HG03565 (cell line): Measurements from ENCODE around the gene SLAMF7.
"Not testable (repeated sequence)": the region's sequence is repeated elsewhere in the genome, so short reads cannot be mapped to it uniquely, and the experiment has no call there.

Experiments
- ATAC-seq: cut with Tn5 transposase; IDR thresholded peaks from one replicate; pipeline ENCODE4 v1.9.1; 2021; ENCODE audit warnings: mild to moderate bottlenecking, moderate library complexity; ENCODE audit not compliant: unreplicated experiment

The SLAMF7 gene

GRCh38 chr1:160720356-160721085, 18.5 kb upstream of the SLAMF7 start:
- no peak for ATAC-seq

- ATAC-seq: no peak
Observed at GRCh38 chr1:160721473-160721872, 17.6 kb upstream of the SLAMF7 start.

- no peak for ATAC-seq
Observed at GRCh38 chr1:160722726-160723125, 16.3 kb upstream of the SLAMF7 start.

GRCh38 chr1:160723332-160723731, 15.7 kb upstream of the SLAMF7 start:
- no peak for ATAC-seq

- ATAC-seq: no peak
Observed at GRCh38 chr1:160724465-160725242, 14.4 kb upstream of the SLAMF7 start.

GRCh38 chr1:160726114-160726497, 12.9 kb upstream of the SLAMF7 start:
- ATAC-seq: peak; percentile 18

GRCh38 chr1:160726498-160727315, 12.3 kb upstream of the SLAMF7 start:
- ATAC-seq: peak; percentile 62

GRCh38 chr1:160727316-160727640, 11.8 kb upstream of the SLAMF7 start:
- no peak for ATAC-seq

GRCh38 chr1:160731564-160731963, 7.5 kb upstream of the SLAMF7 start:
- ATAC-seq: not testable (repeated sequence)

GRCh38 chr1:160731990-160732389, 7.1 kb upstream of the SLAMF7 start:
- ATAC-seq: peak; percentile 44

GRCh38 chr1:160733898-160734297, 5.1 kb upstream of the SLAMF7 start:
- ATAC-seq: no peak

GRCh38 chr1:160734301-160734700, 4.7 kb upstream of the SLAMF7 start:
- no peak for ATAC-seq

- no peak for ATAC-seq
Observed at GRCh38 chr1:160738271-160738670, 776 bp upstream of the SLAMF7 start.

GRCh38 chr1:160740133-160740688, 1.2 kb downstream of the SLAMF7 start:
- no peak for ATAC-seq

- ATAC-seq: no peak
Observed at GRCh38 chr1:160741092-160741501, 2.0 kb downstream of the SLAMF7 start.

- ATAC-seq: no peak
Observed at GRCh38 chr1:160741612-160742348, 2.7 kb downstream of the SLAMF7 start.

- ATAC-seq: no peak
Observed at GRCh38 chr1:160742428-160743127, 3.5 kb downstream of the SLAMF7 start.

- no peak for ATAC-seq
Observed at GRCh38 chr1:160743266-160743665, 4.2 kb downstream of the SLAMF7 start.

- no peak for ATAC-seq
Observed at GRCh38 chr1:160744199-160744851, 5.3 kb downstream of the SLAMF7 start.
